SU-DHL-6 (cell line): ENCODE data around the gene SBK3.
A peak's percentile ranks its signal among the peaks of the same experiment; 100 is the strongest.

Experiments
- CTCF ChIP-seq: fragments of 200-600 bp; sonication (generic); IDR thresholded peaks from one replicate; pipeline ENCODE4 v1.5.1; 2017; ENCODE audit warnings: antibody characterized with exemption, mild to moderate bottlenecking, low read length, moderate library complexity; ENCODE audit not compliant: insufficient read depth, poor library complexity, severe bottlenecking
- EZH2phosphoT487 ChIP-seq: fragments of 200-600 bp; sonication (generic), shearing (Covaris generic); conservative IDR thresholded peaks from 2 replicates; pipeline ENCODE4 v1.6.1; 2018; ENCODE audit warnings: mild to moderate bottlenecking, antibody characterized with exemption, low read length, moderate library complexity, mixed read lengths

GRCh38 chr19:55516878-55517620, 28.3 kb downstream of the SBK3 start:
- TF ChIP-seq CTCF: peak; percentile 82
- TF ChIP-seq EZH2phosphoT487: no peak
